ENCODE results near the gene LCN1.

Gene LCN1

GRCh38 chr9:135482015-135482754 is 39.1 kb upstream of the LCN1 start:
- peaks cover 4 to 7% of the 10 kb centered on the region in 2 donors for H3K4me1 ChIP-seq (ENCODE audit: control insufficient read depth in 1 of 2, insufficient read depth in 2 of 2, low read length in 2 of 2)
- H3K9me3 ChIP-seq (ENCODE audit: control insufficient read depth in 1 of 2, low read length in 2 of 2) = no peaks in the 10 kb centered on the region
- H3K27me3 ChIP-seq (ENCODE audit: low read depth, low read length) = no peaks in the 10 kb centered on the region
- no peak overlapping the region for H3K4me3 ChIP-seq (ENCODE audit: low read depth in 1 of 2, low read length in 2 of 2)
- peaks cover 6 to 31% of the 10 kb centered on the region in 2 donors for H3K36me3 ChIP-seq (ENCODE audit: control insufficient read depth in 1 of 2, insufficient read depth in 2 of 2, low read length in 2 of 2)
- H3K27ac ChIP-seq (ENCODE audit: low read length) = no peak overlapping the region

GRCh38 chr9:135484460-135485277 is 36.6 kb upstream of the LCN1 start:
- no peaks in the 10 kb centered on the region for H3K27me3 ChIP-seq (ENCODE audit: low read depth, low read length)
- H3K36me3 ChIP-seq (ENCODE audit: control insufficient read depth in 1 of 2, insufficient read depth in 2 of 2, low read length in 2 of 2) = peaks cover 6 to 46% of the 10 kb centered on the region in 2 donors
- no peak overlapping the region for H3K27ac ChIP-seq (ENCODE audit: low read length)
- peaks cover 4 to 7% of the 10 kb centered on the region in 2 donors for H3K4me1 ChIP-seq (ENCODE audit: control insufficient read depth in 1 of 2, insufficient read depth in 2 of 2, low read length in 2 of 2)
- H3K9me3 ChIP-seq (ENCODE audit: control insufficient read depth in 1 of 2, low read length in 2 of 2) = no peaks in the 10 kb centered on the region
- H3K4me3 ChIP-seq (ENCODE audit: low read depth in 1 of 2, low read length in 2 of 2) = no peak overlapping the region

- Histone ChIP-seq H3K27ac (ENCODE audit: low read length) (no peak overlapping the region), H3K4me3 (ENCODE audit: low read depth in 1 of 2, low read length in 2 of 2) (no peak overlapping the region), H3K36me3 (ENCODE audit: control insufficient read depth in 1 of 2, insufficient read depth in 2 of 2, low read length in 2 of 2) (peaks cover 6 to 46% of the 10 kb centered on the region in 2 donors), H3K27me3 (ENCODE audit: low read depth, low read length) (no peaks in the 10 kb centered on the region), H3K9me3 (ENCODE audit: control insufficient read depth in 1 of 2, low read length in 2 of 2) (no peaks in the 10 kb centered on the region), H3K4me1 (ENCODE audit: control insufficient read depth in 1 of 2, insufficient read depth in 2 of 2, low read length in 2 of 2) (peaks cover 4 to 7% of the 10 kb centered on the region in 2 donors)
These were observed 35.9 kb upstream of the LCN1 start for GRCh38 chr9:135485385-135485784.

GRCh38 chr9:135485832-135486231 is 35.4 kb upstream of the LCN1 start:
- Histone ChIP-seq H3K36me3 (ENCODE audit: control insufficient read depth in 1 of 2, insufficient read depth in 2 of 2, low read length in 2 of 2) (peaks cover 6 to 46% of the 10 kb centered on the region in 2 donors), H3K4me3 (ENCODE audit: low read depth in 1 of 2, low read length in 2 of 2) (no peak overlapping the region), H3K27me3 (ENCODE audit: low read depth, low read length) (no peaks in the 10 kb centered on the region), H3K27ac (ENCODE audit: low read length) (no peak overlapping the region), H3K4me1 (ENCODE audit: control insufficient read depth in 1 of 2, insufficient read depth in 2 of 2, low read length in 2 of 2) (peaks cover 2 to 3% of the 10 kb centered on the region in 2 donors), H3K9me3 (ENCODE audit: control insufficient read depth in 1 of 2, low read length in 2 of 2) (no peaks in the 10 kb centered on the region)

GRCh38 chr9:135486267-135487065 is 34.8 kb upstream of the LCN1 start:
- Histone ChIP-seq H3K27ac (ENCODE audit: low read length) (no peak overlapping the region), H3K36me3 (ENCODE audit: control insufficient read depth in 1 of 2, insufficient read depth in 2 of 2, low read length in 2 of 2) (peaks cover 6 to 46% of the 10 kb centered on the region in 2 donors), H3K4me3 (ENCODE audit: low read depth in 1 of 2, low read length in 2 of 2) (no peak overlapping the region), H3K4me1 (ENCODE audit: control insufficient read depth in 1 of 2, insufficient read depth in 2 of 2, low read length in 2 of 2) (no peaks in the 10 kb centered on the region), H3K9me3 (ENCODE audit: control insufficient read depth in 1 of 2, low read length in 2 of 2) (no peaks in the 10 kb centered on the region), H3K27me3 (ENCODE audit: low read depth, low read length) (no peaks in the 10 kb centered on the region)

- no peaks in the 10 kb centered on the region for H3K9me3 ChIP-seq (ENCODE audit: control insufficient read depth in 1 of 2, low read length in 2 of 2)
- no peaks in the 10 kb centered on the region for H3K27me3 ChIP-seq (ENCODE audit: low read depth, low read length)
- no peak overlapping the region for H3K4me3 ChIP-seq (ENCODE audit: low read depth in 1 of 2, low read length in 2 of 2)
- H3K4me1 ChIP-seq (ENCODE audit: control insufficient read depth in 1 of 2, insufficient read depth in 2 of 2, low read length in 2 of 2) = no peaks in the 10 kb centered on the region
- no peak overlapping the region for H3K27ac ChIP-seq (ENCODE audit: low read length)
- peaks cover 6 to 46% of the 10 kb centered on the region in 2 donors for H3K36me3 ChIP-seq (ENCODE audit: control insufficient read depth in 1 of 2, insufficient read depth in 2 of 2, low read length in 2 of 2)
These were observed 33.8 kb upstream of the LCN1 start for GRCh38 chr9:135487281-135488012.

GRCh38 chr9:135488013-135488330 is 33.3 kb upstream of the LCN1 start:
- H3K4me1 ChIP-seq (ENCODE audit: control insufficient read depth in 1 of 2, insufficient read depth in 2 of 2, low read length in 2 of 2) = no peaks in the 10 kb centered on the region
- no peak overlapping the region for H3K27ac ChIP-seq (ENCODE audit: low read length)
- no peak overlapping the region for H3K4me3 ChIP-seq (ENCODE audit: low read depth in 1 of 2, low read length in 2 of 2)
- H3K27me3 ChIP-seq (ENCODE audit: low read depth, low read length) = no peaks in the 10 kb centered on the region
- peaks cover 6 to 46% of the 10 kb centered on the region in 2 donors for H3K36me3 ChIP-seq (ENCODE audit: control insufficient read depth in 1 of 2, insufficient read depth in 2 of 2, low read length in 2 of 2)
- no peaks in the 10 kb centered on the region for H3K9me3 ChIP-seq (ENCODE audit: control insufficient read depth in 1 of 2, low read length in 2 of 2)

- Histone ChIP-seq H3K4me3 (ENCODE audit: low read depth in 1 of 2, low read length in 2 of 2) (no peak overlapping the region), H3K27me3 (ENCODE audit: low read depth, low read length) (no peaks in the 10 kb centered on the region), H3K4me1 (ENCODE audit: control insufficient read depth in 1 of 2, insufficient read depth in 2 of 2, low read length in 2 of 2) (no peaks in the 10 kb centered on the region), H3K27ac (ENCODE audit: low read length) (no peak overlapping the region), H3K36me3 (ENCODE audit: control insufficient read depth in 1 of 2, insufficient read depth in 2 of 2, low read length in 2 of 2) (peaks cover 6 to 46% of the 10 kb centered on the region in 2 donors), H3K9me3 (ENCODE audit: control insufficient read depth in 1 of 2, low read length in 2 of 2) (no peaks in the 10 kb centered on the region)
These were observed 32.7 kb upstream of the LCN1 start for GRCh38 chr9:135488527-135488926.

GRCh38 chr9:135489188-135489906 is 31.9 kb upstream of the LCN1 start:
- H3K36me3 ChIP-seq (ENCODE audit: control insufficient read depth in 1 of 2, insufficient read depth in 2 of 2, low read length in 2 of 2) = peaks cover 6 to 42% of the 10 kb centered on the region in 2 donors

GRCh38 chr9:135490166-135490870 is 30.9 kb upstream of the LCN1 start:
- H3K4me3 ChIP-seq (ENCODE audit: low read depth in 1 of 2, low read length in 2 of 2) = no peak overlapping the region
- peaks cover 4 to 32% of the 10 kb centered on the region in 2 donors for H3K36me3 ChIP-seq (ENCODE audit: control insufficient read depth in 1 of 2, insufficient read depth in 2 of 2, low read length in 2 of 2)
- H3K9me3 ChIP-seq (ENCODE audit: control insufficient read depth in 1 of 2, low read length in 2 of 2) = no peaks in the 10 kb centered on the region
- H3K27me3 ChIP-seq (ENCODE audit: low read depth, low read length) = no peaks in the 10 kb centered on the region
- H3K4me1 ChIP-seq (ENCODE audit: control insufficient read depth in 1 of 2, insufficient read depth in 2 of 2, low read length in 2 of 2) = no peaks in the 10 kb centered on the region
- H3K27ac ChIP-seq (ENCODE audit: low read length) = no peak overlapping the region

More at GRCh38 chr9:135489188-135489906, 31.9 kb upstream of the LCN1 start:
- H3K4me3 ChIP-seq (ENCODE audit: low read depth in 1 of 2, low read length in 2 of 2) = no peak overlapping the region
- H3K27me3 ChIP-seq (ENCODE audit: low read depth, low read length) = no peaks in the 10 kb centered on the region
- no peaks in the 10 kb centered on the region for H3K9me3 ChIP-seq (ENCODE audit: control insufficient read depth in 1 of 2, low read length in 2 of 2)
- H3K4me1 ChIP-seq (ENCODE audit: control insufficient read depth in 1 of 2, insufficient read depth in 2 of 2, low read length in 2 of 2) = no peaks in the 10 kb centered on the region
- H3K27ac ChIP-seq (ENCODE audit: low read length) = no peak overlapping the region
